ENCODE measurements around the gene MRPL27.

DNA sequence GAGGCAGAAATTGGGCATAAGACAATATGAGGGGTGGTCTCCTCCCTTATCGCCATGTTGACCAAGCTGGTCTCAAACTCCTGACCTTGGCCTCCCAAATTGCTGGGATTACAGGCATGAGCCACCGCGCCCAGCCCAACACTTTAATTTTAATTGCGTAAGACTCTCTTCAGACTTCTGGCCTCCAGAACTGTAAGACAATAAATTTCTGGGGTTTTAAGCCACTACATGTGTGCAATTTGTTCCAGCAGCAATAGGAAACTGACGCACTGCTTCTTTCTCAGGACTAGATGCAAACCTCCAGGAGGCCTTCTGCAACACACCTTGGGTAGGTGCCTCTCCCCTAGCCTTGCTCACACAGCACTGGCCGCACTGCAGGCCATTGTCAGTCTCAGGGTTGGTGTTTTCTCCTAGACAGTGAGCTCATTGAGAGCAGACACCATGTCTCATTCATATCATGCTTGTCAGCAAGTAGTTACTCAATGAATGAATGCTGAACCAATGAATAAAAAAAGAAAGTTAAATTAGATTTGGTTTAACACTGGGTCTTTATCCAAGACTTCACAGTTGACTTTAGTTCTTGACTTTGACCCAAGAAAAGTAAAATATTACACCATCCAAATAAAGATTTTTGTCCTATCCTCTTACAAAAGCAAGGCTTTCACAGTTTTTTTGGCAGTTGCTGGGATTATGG, 47.6 kb upstream of the MRPL27 start:
- no peak for TF ChIP-seq POLR2A (IDR thresholded peaks at IDR 0.05)
- TF ChIP-seq, protein P1, sequence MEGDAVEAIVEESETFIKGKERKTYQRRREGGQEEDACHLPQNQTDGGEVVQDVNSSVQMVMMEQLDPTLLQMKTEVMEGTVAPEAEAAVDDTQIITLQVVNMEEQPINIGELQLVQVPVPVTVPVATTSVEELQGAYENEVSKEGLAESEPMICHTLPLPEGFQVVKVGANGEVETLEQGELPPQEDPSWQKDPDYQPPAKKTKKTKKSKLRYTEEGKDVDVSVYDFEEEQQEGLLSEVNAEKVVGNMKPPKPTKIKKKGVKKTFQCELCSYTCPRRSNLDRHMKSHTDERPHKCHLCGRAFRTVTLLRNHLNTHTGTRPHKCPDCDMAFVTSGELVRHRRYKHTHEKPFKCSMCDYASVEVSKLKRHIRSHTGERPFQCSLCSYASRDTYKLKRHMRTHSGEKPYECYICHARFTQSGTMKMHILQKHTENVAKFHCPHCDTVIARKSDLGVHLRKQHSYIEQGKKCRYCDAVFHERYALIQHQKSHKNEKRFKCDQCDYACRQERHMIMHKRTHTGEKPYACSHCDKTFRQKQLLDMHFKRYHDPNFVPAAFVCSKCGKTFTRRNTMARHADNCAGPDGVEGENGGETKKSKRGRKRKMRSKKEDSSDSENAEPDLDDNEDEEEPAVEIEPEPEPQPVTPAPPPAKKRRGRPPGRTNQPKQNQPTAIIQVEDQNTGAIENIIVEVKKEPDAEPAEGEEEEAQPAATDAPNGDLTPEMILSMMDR (IDR thresholded peaks at IDR 0.05), result no peak
